ENCODE measurements around the gene CUTA.

The CUTA gene

GRCh38 chr6:33438978-33439594, 21.2 kb upstream of the CUTA start:
- no peak for DNase-seq

GRCh38 chr6:33437666-33438065, 19.8 kb upstream of the CUTA start:
- DNase-seq: no peak

GRCh38 chr6:33434961-33435360, 17.1 kb upstream of the CUTA start:
- no peak for DNase-seq

- DNase-seq: no peak
These were observed 15.8 kb upstream of the CUTA start for GRCh38 chr6:33433544-33434191.

- no peak for DNase-seq
These were observed 15.2 kb upstream of the CUTA start for GRCh38 chr6:33433001-33433543.

- DNase-seq: no peak
These were observed 14.6 kb upstream of the CUTA start for GRCh38 chr6:33432546-33432945.

GRCh38 chr6:33431880-33432541, 14.1 kb upstream of the CUTA start:
- DNase-seq: no peak

GRCh38 chr6:33430991-33431879, 13.3 kb upstream of the CUTA start:
- DNase-seq: no peak

GRCh38 chr6:33430334-33430733, 12.4 kb upstream of the CUTA start:
- DNase-seq: no peak

- DNase-seq: no peak
These were observed 11.8 kb upstream of the CUTA start for GRCh38 chr6:33429750-33430052.

GRCh38 chr6:33428966-33429749, 11.3 kb upstream of the CUTA start:
- DNase-seq: no peak

GRCh38 chr6:33428224-33428965, 10.5 kb upstream of the CUTA start:
- DNase-seq: no peak

GRCh38 chr6:33427585-33428223, 9.8 kb upstream of the CUTA start:
- no peak for DNase-seq

GRCh38 chr6:33426590-33427511, 8.9 kb upstream of the CUTA start:
- DNase-seq: no peak

- no peak for DNase-seq
These were observed 8.0 kb upstream of the CUTA start for GRCh38 chr6:33425668-33426577.

GRCh38 chr6:33424855-33425667, 7.2 kb upstream of the CUTA start:
- no peak for DNase-seq

- no peak for DNase-seq
These were observed 5.9 kb upstream of the CUTA start for GRCh38 chr6:33423777-33424176.

- no peak for DNase-seq
These were observed 3.4 kb upstream of the CUTA start for GRCh38 chr6:33421344-33421643.
